GM21515 (cell line): ENCODE measurements around the gene ZBTB46.
"Not testable (repeated sequence)": the region's sequence is repeated elsewhere in the genome, so short reads cannot be mapped to it uniquely, and the experiment has no call there.

Experiments used
- ATAC-seq: cut with Tn5 transposase; IDR thresholded peaks from one replicate; pipeline ENCODE4 v1.9.1; 2021; ENCODE audit not compliant: unreplicated experiment

Gene ZBTB46

GRCh38 chr20:63859166-63859699 lies 28.2 kb upstream of the ZBTB46 start:
- ATAC-seq: no peak

- ATAC-seq: no peak
These were observed 27.5 kb upstream of the ZBTB46 start for GRCh38 chr20:63858393-63859165.

- ATAC-seq: no peak
These were observed 26.8 kb upstream of the ZBTB46 start for GRCh38 chr20:63857764-63858392.

GRCh38 chr20:63856098-63856511 lies 25.0 kb upstream of the ZBTB46 start:
- ATAC-seq: no peak

GRCh38 chr20:63855363-63856097 lies 24.5 kb upstream of the ZBTB46 start:
- no peak for ATAC-seq

- ATAC-seq: no peak
These were observed 23.8 kb upstream of the ZBTB46 start for GRCh38 chr20:63854766-63855362.

GRCh38 chr20:63854069-63854765 lies 23.2 kb upstream of the ZBTB46 start:
- ATAC-seq: no peak

GRCh38 chr20:63853733-63854068 lies 22.6 kb upstream of the ZBTB46 start:
- not testable (repeated sequence) for ATAC-seq

- not testable (repeated sequence) for ATAC-seq
These were observed 20.5 kb upstream of the ZBTB46 start for GRCh38 chr20:63851548-63851943.

- ATAC-seq: peak; percentile 77
These were observed 19.9 kb upstream of the ZBTB46 start for GRCh38 chr20:63850689-63851547.

GRCh38 chr20:63848003-63848911 lies 17.2 kb upstream of the ZBTB46 start:
- no peak for ATAC-seq

- no peak for ATAC-seq
These were observed 16.4 kb upstream of the ZBTB46 start for GRCh38 chr20:63847237-63848002.

GRCh38 chr20:63846888-63847236 lies 15.8 kb upstream of the ZBTB46 start:
- no peak for ATAC-seq

GRCh38 chr20:63846128-63846771 lies 15.2 kb upstream of the ZBTB46 start:
- no peak for ATAC-seq

GRCh38 chr20:63844511-63844991 lies 13.5 kb upstream of the ZBTB46 start:
- no peak for ATAC-seq

- ATAC-seq: no peak
These were observed 12.7 kb upstream of the ZBTB46 start for GRCh38 chr20:63843778-63844177.

- no peak for ATAC-seq
These were observed 12.2 kb upstream of the ZBTB46 start for GRCh38 chr20:63843222-63843621.
